Measurements from ENCODE around the gene ERBIN.

- TF ChIP-seq, protein P1, sequence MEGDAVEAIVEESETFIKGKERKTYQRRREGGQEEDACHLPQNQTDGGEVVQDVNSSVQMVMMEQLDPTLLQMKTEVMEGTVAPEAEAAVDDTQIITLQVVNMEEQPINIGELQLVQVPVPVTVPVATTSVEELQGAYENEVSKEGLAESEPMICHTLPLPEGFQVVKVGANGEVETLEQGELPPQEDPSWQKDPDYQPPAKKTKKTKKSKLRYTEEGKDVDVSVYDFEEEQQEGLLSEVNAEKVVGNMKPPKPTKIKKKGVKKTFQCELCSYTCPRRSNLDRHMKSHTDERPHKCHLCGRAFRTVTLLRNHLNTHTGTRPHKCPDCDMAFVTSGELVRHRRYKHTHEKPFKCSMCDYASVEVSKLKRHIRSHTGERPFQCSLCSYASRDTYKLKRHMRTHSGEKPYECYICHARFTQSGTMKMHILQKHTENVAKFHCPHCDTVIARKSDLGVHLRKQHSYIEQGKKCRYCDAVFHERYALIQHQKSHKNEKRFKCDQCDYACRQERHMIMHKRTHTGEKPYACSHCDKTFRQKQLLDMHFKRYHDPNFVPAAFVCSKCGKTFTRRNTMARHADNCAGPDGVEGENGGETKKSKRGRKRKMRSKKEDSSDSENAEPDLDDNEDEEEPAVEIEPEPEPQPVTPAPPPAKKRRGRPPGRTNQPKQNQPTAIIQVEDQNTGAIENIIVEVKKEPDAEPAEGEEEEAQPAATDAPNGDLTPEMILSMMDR (conservative IDR thresholded peaks at IDR 0.05; ENCODE audit: low read depth, low read length) = no peak
- TF ChIP-seq EZH2 (IDR thresholded peaks at IDR 0.05; ENCODE audit: low read length, unreplicated experiment) = no peak
Measured at GRCh38 chr5:65882278-65882677, 44.1 kb upstream of the ERBIN start.

All from PC-3 (cell line).